Testis (tissue), 2 donors: ENCODE measurements around the gene RYR1.

Source experiments
- CTCF ChIP-seq, 3 experiments: fragments of 450-650 bp in 2 of 3; fragments of 200-600 bp in 1 of 3; sonication (generic) in 1 of 3; IDR thresholded peaks; one replicate each; pipeline ENCODE4 v1.5.1; 2016 to 2019; ENCODE audit warnings: antibody characterized with exemption in 3 of 3, mild to moderate bottlenecking in 2 of 3, moderate library complexity in 1 of 3
- POLR2A ChIP-seq: fragments of 450-650 bp; IDR thresholded peaks from one replicate; pipeline ENCODE4 v1.6.1; 2017; ENCODE audit warnings: antibody characterized with exemption, mild to moderate bottlenecking, moderate library complexity

GRCh38 chr19:38571682-38572081 is 138.2 kb downstream of the RYR1 start:
- no peak for TF ChIP-seq CTCF (IDR thresholded peaks at IDR 0.05)
- no peak for TF ChIP-seq POLR2A
